GM23248 (cell line): Measurements from ENCODE around the gene LDLRAD4.

Experiments used
- EZH2 ChIP-seq: fragments of 200-600 bp; sonication (generic); IDR thresholded peaks from 2 replicates; pipeline ENCODE4 v1.6.1; 2018; ENCODE audit warnings: antibody characterized with exemption, mild to moderate bottlenecking; ENCODE audit not compliant: insufficient read depth, poor library complexity, severe bottlenecking
- EZH2phosphoT487 ChIP-seq: fragments of 200-600 bp; sonication (generic); IDR thresholded peaks from 2 replicates; pipeline ENCODE4 v1.6.1; 2018; ENCODE audit warnings: antibody characterized with exemption, moderate library complexity, mild to moderate bottlenecking, low read depth; ENCODE audit not compliant: insufficient read depth

- TF ChIP-seq EZH2phosphoT487 (no peak), EZH2 (no peak)
These were observed 47.9 kb downstream of the LDLRAD4 start for GRCh38 chr18:13266218-13267100.
